ENCODE data around the gene BTD. TPM values are rescaled to one million over a fixed set of nuclear protein-coding genes. Genes with fewer than 3 reads are reported as not detected.

The BTD gene
- total RNA-seq, 1 donor from 2014 or later, result 2.0 TPM

GRCh38 chr3:15633766-15634598, 32.4 kb downstream of the BTD start:
- Mint-ChIP-seq H3K27me3 (no peaks in the 10 kb centered on the region), H3K9me3 (no peaks in the 10 kb centered on the region), H3K4me1 (peaks cover 55% of the 10 kb centered on the region), H3K4me3 (no peak overlapping the region), H3K36me3 (ENCODE audit: low read depth) (no peaks in the 10 kb centered on the region), H3K27ac (no peak overlapping the region)
- DNase-seq, result no peak
- intact Hi-C loops (cut with micrococcal nuclease), result loop anchor here (10.0 kb wide), 1 partner anchor 611 kb away; no protein-coding TSS in a partner anchor

GRCh38 chr3:15634671-15635070, 33.1 kb downstream of the BTD start:
- no peak overlapping the region for H3K27ac Mint-ChIP-seq
- DNase-seq, result no peak
- no peaks in the 10 kb centered on the region for H3K9me3 Mint-ChIP-seq
- intact Hi-C loops (cut with micrococcal nuclease), result loop anchor here (5.0 to 10.0 kb wide), 3 partner anchors 32 to 610 kb away; partner anchors contain the start of genes BTD and HACL1
- H3K27me3 Mint-ChIP-seq, result no peaks in the 10 kb centered on the region
- no peaks in the 10 kb centered on the region for H3K36me3 Mint-ChIP-seq (ENCODE audit: low read depth)
- no peak overlapping the region for H3K4me3 Mint-ChIP-seq
- peaks cover 52% of the 10 kb centered on the region for H3K4me1 Mint-ChIP-seq

GRCh38 chr3:15635121-15635661, 33.6 kb downstream of the BTD start:
- Mint-ChIP-seq H3K36me3 (ENCODE audit: low read depth) (no peaks in the 10 kb centered on the region), H3K27me3 (no peaks in the 10 kb centered on the region), H3K27ac (no peak overlapping the region), H3K4me1 (peaks cover 48% of the 10 kb centered on the region), H3K4me3 (no peak overlapping the region), H3K9me3 (no peaks in the 10 kb centered on the region)
- intact Hi-C loops (cut with micrococcal nuclease), result loop anchor here (5.0 to 10.0 kb wide), 3 partner anchors 33 to 610 kb away; partner anchors contain the start of genes BTD and HACL1
- no peak for DNase-seq

- peaks cover 40% of the 10 kb centered on the region for H3K4me1 Mint-ChIP-seq
- peak overlapping the region; percentile 94 for H3K27ac Mint-ChIP-seq
- no peaks in the 10 kb centered on the region for H3K9me3 Mint-ChIP-seq
- peak overlapping the region; percentile 68 for H3K4me3 Mint-ChIP-seq
- DNase-seq, result peak; percentile 78
- intact Hi-C loops (cut with micrococcal nuclease), result loop anchor here (1.0 to 10.0 kb wide), 5 partner anchors 11 to 609 kb away; partner anchors contain the start of genes BTD and HACL1
- H3K27me3 Mint-ChIP-seq, result no peaks in the 10 kb centered on the region
- no peaks in the 10 kb centered on the region for H3K36me3 Mint-ChIP-seq (ENCODE audit: low read depth)
Observed at GRCh38 chr3:15636028-15636709, 34.6 kb downstream of the BTD start.

- intact Hi-C loops (cut with micrococcal nuclease), result loop anchor here (5.0 to 10.0 kb wide), 3 partner anchors 35 to 607 kb away; partner anchors contain the start of genes BTD and HACL1
- H3K9me3 Mint-ChIP-seq, result no peaks in the 10 kb centered on the region
- H3K4me1 Mint-ChIP-seq, result peaks cover 35% of the 10 kb centered on the region
- DNase-seq, result no peak
- peak overlapping the region; percentile 50 for H3K4me3 Mint-ChIP-seq
- H3K36me3 Mint-ChIP-seq (ENCODE audit: low read depth), result no peaks in the 10 kb centered on the region
- peak overlapping the region; percentile 80 for H3K27ac Mint-ChIP-seq
- no peaks in the 10 kb centered on the region for H3K27me3 Mint-ChIP-seq
Observed at GRCh38 chr3:15637131-15637951, 35.8 kb downstream of the BTD start.

- Mint-ChIP-seq H3K27ac (peak overlapping the region; percentile 80), H3K36me3 (ENCODE audit: low read depth) (no peaks in the 10 kb centered on the region), H3K9me3 (no peaks in the 10 kb centered on the region), H3K27me3 (no peaks in the 10 kb centered on the region), H3K4me3 (peak overlapping the region; percentile 50), H3K4me1 (peaks cover 35% of the 10 kb centered on the region)
- intact Hi-C loops (cut with micrococcal nuclease), result loop anchor here (5.0 to 10.0 kb wide), 3 partner anchors 36 to 606 kb away; partner anchors contain the start of genes BTD and HACL1
- no peak for DNase-seq
Observed at GRCh38 chr3:15638193-15638890, 36.8 kb downstream of the BTD start.

- Mint-ChIP-seq H3K9me3 (no peaks in the 10 kb centered on the region), H3K27me3 (no peaks in the 10 kb centered on the region), H3K27ac (peak overlapping the region; percentile 58), H3K4me3 (no peak overlapping the region), H3K4me1 (peaks cover 34% of the 10 kb centered on the region), H3K36me3 (ENCODE audit: low read depth) (no peaks in the 10 kb centered on the region)
- DNase-seq, result no peak
- intact Hi-C loops (cut with micrococcal nuclease), result loop anchor here (5.0 to 10.0 kb wide), 3 partner anchors 37 to 606 kb away; partner anchors contain the start of genes BTD and HACL1
Observed at GRCh38 chr3:15638891-15639262, 37.3 kb downstream of the BTD start.

DNA sequence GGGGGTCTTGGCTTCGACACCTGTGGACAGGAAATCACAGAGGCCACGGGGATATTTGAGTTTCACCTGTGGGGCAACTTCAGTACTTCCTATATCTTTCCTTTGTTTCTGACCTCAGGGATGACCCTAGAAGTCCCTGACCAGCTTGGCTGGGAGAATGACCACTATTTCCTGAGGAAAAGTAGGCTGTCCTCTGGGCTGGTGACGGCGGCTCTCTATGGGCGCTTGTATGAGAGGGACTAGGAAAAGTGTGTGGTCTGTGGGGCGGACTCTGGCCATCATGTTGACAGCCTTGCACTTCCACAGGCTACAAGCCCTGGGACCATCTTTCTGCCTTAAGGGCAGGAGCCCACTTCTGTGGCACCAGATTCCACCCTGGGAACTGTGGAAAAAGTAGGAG, 43.7 kb downstream of the BTD start:
- H3K36me3 Mint-ChIP-seq (ENCODE audit: low read depth), result peaks cover 9% of the 10 kb centered on the region
- peaks cover 9% of the 10 kb centered on the region for H3K27me3 Mint-ChIP-seq
- peaks cover 38% of the 10 kb centered on the region for H3K4me1 Mint-ChIP-seq
- no peak overlapping the region for H3K27ac Mint-ChIP-seq
- DNase-seq, result no peak
- no peak overlapping the region for H3K4me3 Mint-ChIP-seq
- H3K9me3 Mint-ChIP-seq, result peaks cover 3% of the 10 kb centered on the region
- intact Hi-C loops (cut with micrococcal nuclease), result loop anchor here (5.0 kb wide), 1 partner anchor 82 kb away; no protein-coding TSS in a partner anchor

DNA sequence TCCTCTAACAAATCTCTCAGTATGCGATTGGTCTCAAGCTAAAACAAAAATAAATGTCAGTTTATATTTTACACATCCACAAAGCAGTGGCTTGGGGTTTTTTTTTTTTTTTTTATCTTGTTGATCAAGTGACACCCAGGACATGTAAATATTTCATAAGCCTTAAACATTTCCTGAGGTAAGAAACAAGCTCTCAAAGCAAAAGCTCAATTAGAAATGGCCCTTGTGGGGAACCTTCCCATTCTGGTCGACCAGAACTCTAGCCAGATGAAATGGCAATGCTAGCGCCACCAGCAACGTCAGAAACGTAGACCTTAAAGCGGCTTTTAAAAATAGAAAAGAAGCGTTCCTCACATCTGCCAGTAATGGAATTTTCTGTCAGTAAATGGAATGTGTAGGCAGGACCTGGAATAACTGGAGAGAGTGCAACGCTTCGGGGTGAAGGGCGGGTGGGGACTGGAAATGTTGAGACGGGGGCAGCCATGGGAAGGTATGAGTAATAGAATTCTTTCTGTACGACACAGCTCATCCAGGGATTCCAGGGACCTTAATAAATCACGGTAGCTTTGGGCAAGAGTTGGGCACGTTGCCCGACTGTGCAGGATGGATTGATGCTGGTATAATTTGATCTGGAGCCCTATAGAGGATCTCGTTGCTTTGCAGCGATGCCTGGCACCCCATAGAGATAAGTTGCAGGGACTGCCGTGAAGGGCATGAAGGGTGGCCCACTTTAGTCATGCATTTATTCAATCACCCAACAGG, 44.4 kb downstream of the BTD start:
- no peak for DNase-seq
- peaks cover 6% of the 10 kb centered on the region for H3K9me3 Mint-ChIP-seq
- peaks cover 40% of the 10 kb centered on the region for H3K4me1 Mint-ChIP-seq
- intact Hi-C loops (cut with micrococcal nuclease), result loop anchor here (5.0 kb wide), 1 partner anchor 81 kb away; no protein-coding TSS in a partner anchor
- H3K27me3 Mint-ChIP-seq, result peaks cover 13% of the 10 kb centered on the region
- H3K36me3 Mint-ChIP-seq (ENCODE audit: low read depth), result peaks cover 9% of the 10 kb centered on the region
- H3K4me3 Mint-ChIP-seq, result peak overlapping the region; percentile 14
- no peak overlapping the region for H3K27ac Mint-ChIP-seq

GRCh38 chr3:15646851-15647511, 45.4 kb downstream of the BTD start:
- no peak for DNase-seq
- Mint-ChIP-seq H3K4me3 (peak overlapping the region; percentile 69), H3K27ac (peak overlapping the region; percentile 38), H3K27me3 (peaks cover 20% of the 10 kb centered on the region), H3K9me3 (peaks cover 6% of the 10 kb centered on the region), H3K36me3 (ENCODE audit: low read depth) (peaks cover 9% of the 10 kb centered on the region), H3K4me1 (peaks cover 38% of the 10 kb centered on the region)
- intact Hi-C loops (cut with micrococcal nuclease), result loop anchor here (1.0 to 5.0 kb wide), 4 partner anchors 11 to 151 kb away; no protein-coding TSS in a partner anchor

DNA sequence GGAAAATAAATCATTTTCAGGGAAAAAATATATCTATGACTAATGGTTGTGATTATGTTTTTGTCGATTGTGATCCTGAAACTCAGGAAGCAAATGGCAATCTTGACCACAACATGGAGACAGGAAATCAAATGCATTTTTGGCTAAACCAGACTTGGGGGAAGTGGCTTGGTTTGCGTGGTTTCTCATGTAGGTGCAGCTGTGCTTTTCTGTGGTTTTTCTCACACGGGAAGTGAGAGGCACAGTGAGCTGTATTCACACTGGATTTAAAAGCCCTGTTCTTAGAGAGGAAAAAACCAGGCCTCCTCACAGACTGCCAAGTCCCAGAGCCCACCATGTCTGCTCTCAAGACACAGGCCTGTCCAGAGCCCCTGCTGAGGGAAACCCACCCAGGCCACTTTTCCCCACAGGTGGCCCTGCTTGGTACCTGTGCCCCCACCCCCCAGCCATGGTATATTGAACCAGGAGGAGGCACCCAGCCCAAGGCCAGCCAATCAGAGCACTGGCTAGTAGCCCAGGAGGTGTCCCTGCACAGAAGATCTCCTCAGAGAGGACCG, 46.1 kb downstream of the BTD start:
- intact Hi-C loops (cut with micrococcal nuclease), result loop anchor here (1.0 to 5.0 kb wide), 5 partner anchors 11 to 151 kb away; no protein-coding TSS in a partner anchor
- peaks cover 38% of the 10 kb centered on the region for H3K4me1 Mint-ChIP-seq
- peak overlapping the region; percentile 38 for H3K27ac Mint-ChIP-seq
- peaks cover 6% of the 10 kb centered on the region for H3K9me3 Mint-ChIP-seq
- peaks cover 21% of the 10 kb centered on the region for H3K27me3 Mint-ChIP-seq
- DNase-seq, result peak; percentile 92
- H3K4me3 Mint-ChIP-seq, result peak overlapping the region; percentile 69
- peaks cover 9% of the 10 kb centered on the region for H3K36me3 Mint-ChIP-seq (ENCODE audit: low read depth)

All from activated CD4-positive, alpha-beta T cell treated with anti-CD3 and anti-CD28 coated beads, Interleukin-2, amount 10 ng/mL, durations not matched to agents 24 days and 14 days (primary cell).